BLaER1 treated with 17β-estradiol and CSF1 and Interleukin-3, amounts not matched to agents 10 nM and 100 nM (cell line): ENCODE data around the gene SACM1L.
"Not testable (repeated sequence)": the region's sequence is repeated elsewhere in the genome, so short reads cannot be mapped to it uniquely, and the experiment has no call there.

ENCODE experiments used
- H3K27ac ChIP-seq, 11 experiments: shearing (Covaris generic); formaldehyde crosslinking; 2 replicates each; pipeline ENCODE4 v1.8.1; 2022
- H3K27me3 ChIP-seq, 11 experiments: shearing (Covaris generic); formaldehyde crosslinking; 2 replicates each; pipeline ENCODE4 v1.8.1; 2022
- H3K36me3 ChIP-seq, 11 experiments: shearing (Covaris generic); formaldehyde crosslinking; 2 replicates each; pipeline ENCODE4 v1.8.1; 2022
- H3K4me1 ChIP-seq, 10 experiments: shearing (Covaris generic); formaldehyde crosslinking; 2 replicates each; pipeline ENCODE4 v1.8.1; 2022
- H3K4me2 ChIP-seq, 11 experiments: shearing (Covaris generic); formaldehyde crosslinking; 2 replicates each; pipeline ENCODE4 v1.8.1; 2022
- H3K4me3 ChIP-seq, 10 experiments: shearing (Covaris generic); formaldehyde crosslinking; 2 replicates each; pipeline ENCODE4 v1.8.1; 2022
- H3K9ac ChIP-seq, 11 experiments: shearing (Covaris generic); formaldehyde crosslinking; 2 replicates each; pipeline ENCODE4 v1.8.1; 2022
- H3K9me3 ChIP-seq, 11 experiments: shearing (Covaris generic); formaldehyde crosslinking; replicated peaks in 1 of 11; 2 replicates each; pipeline ENCODE4 v1.8.1; 2022
- H4K20me1 ChIP-seq, 11 experiments: shearing (Covaris generic); formaldehyde crosslinking; 2 replicates each; pipeline ENCODE4 v1.8.1; 2022
- Cebpa-rat ChIP-seq, 11 experiments: shearing (Covaris generic); IDR thresholded peaks; 2 replicates each; pipeline ENCODE4 v1.8.1; 2022

Gene SACM1L

DNA sequence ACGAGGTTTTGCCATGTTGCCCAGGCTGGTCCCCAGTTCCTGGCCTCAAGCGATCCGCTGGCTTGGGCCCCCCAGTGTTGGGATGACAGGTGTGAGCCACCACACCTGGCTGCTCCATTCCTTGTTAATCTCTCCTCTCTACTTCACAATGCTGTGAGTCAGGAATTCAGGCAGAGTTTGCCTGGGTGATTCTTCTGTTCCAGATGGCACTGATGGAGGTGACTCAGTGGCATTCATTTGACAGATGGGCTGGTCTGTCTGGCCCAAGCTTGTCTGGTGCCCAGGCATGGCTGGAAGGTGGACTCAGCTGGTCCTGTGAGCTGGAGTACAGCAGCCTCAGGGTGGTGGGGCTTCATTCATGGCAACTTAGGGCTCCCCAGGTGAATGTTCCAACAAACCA is 63.9 kb downstream of the SACM1L start:
- Histone ChIP-seq H3K4me1 (peaks cover 0 to 4% (median 0%) of the 10 kb centered on the region in 10 experiments; a peak in 1 of 20 replicates), H3K9ac (no peak overlapping the region), H3K4me3 (no peak overlapping the region), H3K9me3 (peaks cover 0 to 9% (median 6%) of the 10 kb centered on the region in 11 experiments; a peak in 14 of 22 replicates), H3K27ac (no peak overlapping the region), H3K36me3 (peaks cover 1 to 7% (median 2%) of the 10 kb centered on the region in 11 experiments; a peak in 18 of 22 replicates), H4K20me1 (peaks cover 0 to under 1% (median 0%) of the 10 kb centered on the region in 11 experiments; a peak in 1 of 22 replicates), H3K4me2 (no peak overlapping the region), H3K27me3 (no peaks in the 10 kb centered on the region)
- no peak for TF ChIP-seq Cebpa-rat (IDR thresholded peaks at IDR 0.05)

DNA sequence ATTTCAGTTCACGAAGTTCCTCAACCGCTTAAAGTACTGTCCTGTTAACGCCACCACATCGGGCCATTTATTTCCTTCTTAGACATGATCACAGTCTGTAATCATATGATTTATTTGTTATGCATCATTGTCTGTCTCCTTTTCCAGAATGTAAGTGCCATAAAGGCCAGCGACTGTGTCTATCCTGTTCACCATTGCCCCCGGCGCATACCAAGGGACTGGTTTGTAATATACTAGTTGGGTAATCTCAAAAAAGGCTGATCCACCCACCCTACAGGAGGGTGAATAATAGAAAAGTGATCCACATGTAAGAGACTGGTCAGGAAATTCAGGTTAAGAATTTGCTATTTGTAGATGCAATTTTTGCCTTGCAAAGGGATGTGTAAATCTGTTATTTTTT is 65.3 kb downstream of the SACM1L start:
- Histone ChIP-seq H3K9me3 (no peaks in the 10 kb centered on the region), H3K4me2 (no peak overlapping the region), H4K20me1 (no peaks in the 10 kb centered on the region), H3K4me3 (no peak overlapping the region), H3K9ac (no peak overlapping the region), H3K27ac (no peak overlapping the region), H3K27me3 (no peaks in the 10 kb centered on the region), H3K36me3 (no peaks in the 10 kb centered on the region), H3K4me1 (peaks cover 0 to 10% (median 6%) of the 10 kb centered on the region in 10 experiments; a peak in 9 of 20 replicates)
- TF ChIP-seq Cebpa-rat (IDR thresholded peaks at IDR 0.05): no peak

DNA sequence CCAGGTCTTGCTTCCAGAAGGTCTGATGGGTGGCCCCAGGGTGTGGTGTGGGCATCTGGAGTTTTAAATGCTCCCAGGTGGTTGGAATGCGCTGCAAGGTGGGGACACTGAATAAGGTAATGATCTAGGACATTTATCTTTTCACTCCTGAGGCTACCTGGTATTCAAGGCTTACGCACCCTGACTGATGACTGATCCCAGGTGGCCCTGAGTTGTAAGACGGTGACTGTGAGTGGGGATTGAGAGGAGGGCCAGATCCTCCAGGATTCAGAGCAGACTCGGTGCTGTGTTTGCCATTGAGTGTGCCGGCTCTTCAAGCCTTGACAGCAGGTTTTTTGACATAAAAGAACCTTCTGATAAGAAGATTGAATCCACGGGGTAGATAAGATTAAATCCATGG is 66.9 kb downstream of the SACM1L start:
- Histone ChIP-seq H3K4me1 (peaks cover 0 to 10% (median 6%) of the 10 kb centered on the region in 10 experiments; a peak in 9 of 20 replicates), H3K27ac (no peak overlapping the region), H3K36me3 (no peaks in the 10 kb centered on the region), H3K4me3 (no peak overlapping the region), H3K4me2 (no peak overlapping the region), H3K9ac (no peak overlapping the region), H4K20me1 (no peaks in the 10 kb centered on the region), H3K9me3 (no peaks in the 10 kb centered on the region), H3K27me3 (no peaks in the 10 kb centered on the region)
- no peak for TF ChIP-seq Cebpa-rat (IDR thresholded peaks at IDR 0.05)

DNA sequence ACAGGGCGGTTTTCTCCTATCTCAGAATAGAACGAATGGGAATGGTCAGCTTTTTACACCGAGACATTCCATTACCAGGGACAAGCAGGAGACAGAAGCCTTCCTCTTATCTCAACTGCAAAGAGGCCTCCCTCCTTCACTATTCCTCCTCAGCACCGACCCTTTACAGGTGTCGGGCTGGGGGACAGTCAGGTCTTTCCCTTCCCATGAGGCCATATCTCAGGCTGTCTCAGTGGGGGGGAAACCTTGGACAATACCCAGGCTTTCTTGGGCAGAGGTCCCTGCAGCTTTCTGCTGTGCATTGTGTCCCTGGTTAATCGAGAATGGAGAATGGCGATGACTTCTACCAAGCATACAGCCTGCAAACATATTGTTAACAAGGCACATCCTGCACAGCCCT is 67.9 kb downstream of the SACM1L start:
- H3K27me3 ChIP-seq, H3K4me3 ChIP-seq, H3K27ac ChIP-seq, H3K4me2 ChIP-seq, H3K9me3 ChIP-seq, H3K9ac ChIP-seq, H3K36me3 ChIP-seq, H4K20me1 ChIP-seq: not testable (repeated sequence)
- peaks cover 0 to 10% (median 6%) of the 10 kb centered on the region in 10 experiments; a peak in 9 of 20 replicates for H3K4me1 ChIP-seq

DNA sequence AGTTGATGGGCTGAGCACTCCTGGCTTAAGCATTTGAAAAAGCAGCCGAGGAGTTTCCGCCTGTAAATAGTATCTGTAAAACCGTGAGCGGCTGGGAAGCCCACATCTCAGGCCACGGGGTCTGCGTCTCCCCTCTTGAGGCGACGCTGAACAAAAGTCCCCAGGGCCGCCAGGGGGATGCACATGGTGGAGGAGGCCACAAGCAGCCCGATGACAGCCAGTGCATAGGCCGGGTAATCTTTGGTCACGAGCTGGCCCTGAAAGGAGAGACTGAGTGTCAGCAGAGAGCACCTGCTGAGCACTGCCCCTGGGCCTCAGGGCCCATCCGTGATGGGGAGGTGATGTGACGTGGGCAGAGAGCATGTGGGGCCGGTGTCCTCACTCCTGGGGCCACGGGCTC is 69.7 kb downstream of the SACM1L start:
- Histone ChIP-seq H3K27me3 (no peaks in the 10 kb centered on the region), H3K9me3 (no peaks in the 10 kb centered on the region), H3K27ac (no peak overlapping the region), H4K20me1 (no peaks in the 10 kb centered on the region), H3K4me1 (peaks cover 0 to 10% (median 6%) of the 10 kb centered on the region in 10 experiments; a peak in 9 of 20 replicates), H3K9ac (peak overlapping the region in 1 of 11 experiments; percentile 10; a peak in 1 of 22 replicates), H3K4me3 (no peak overlapping the region), H3K36me3 (no peaks in the 10 kb centered on the region), H3K4me2 (peak overlapping the region in 6 of 11 experiments; percentile 22 to 53 (median 28); a peak in 8 of 22 replicates)
- no peak for TF ChIP-seq Cebpa-rat (IDR thresholded peaks at IDR 0.05)

DNA sequence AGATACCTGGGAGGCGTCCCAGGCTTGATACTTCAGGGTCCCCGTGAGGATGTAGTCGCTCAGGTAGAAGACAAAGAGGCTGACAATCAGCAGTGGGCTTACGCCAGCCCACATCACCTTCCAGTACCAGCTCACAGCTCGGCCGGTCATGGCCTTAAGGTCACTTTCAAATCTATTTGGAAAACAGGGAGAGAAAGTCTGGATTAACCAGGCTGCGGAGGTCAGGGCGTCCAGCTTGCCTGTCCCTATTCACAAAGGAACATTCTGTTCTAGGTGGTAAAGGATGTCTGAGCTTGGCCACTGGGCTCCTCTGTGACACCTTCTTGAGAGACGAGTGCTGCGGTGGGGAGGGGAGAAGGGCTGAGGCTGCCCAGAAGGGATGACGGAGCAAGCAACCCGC is 70.7 kb downstream of the SACM1L start:
- Histone ChIP-seq H4K20me1 (no peaks in the 10 kb centered on the region), H3K4me1 (peaks cover 0 to 10% (median 6%) of the 10 kb centered on the region in 10 experiments; a peak in 9 of 20 replicates), H3K4me3 (no peak overlapping the region), H3K9me3 (no peaks in the 10 kb centered on the region), H3K27ac (no peak overlapping the region), H3K27me3 (no peaks in the 10 kb centered on the region), H3K9ac (no peak overlapping the region), H3K4me2 (no peak overlapping the region), H3K36me3 (no peaks in the 10 kb centered on the region)
- TF ChIP-seq Cebpa-rat (IDR thresholded peaks at IDR 0.05): no peak

DNA sequence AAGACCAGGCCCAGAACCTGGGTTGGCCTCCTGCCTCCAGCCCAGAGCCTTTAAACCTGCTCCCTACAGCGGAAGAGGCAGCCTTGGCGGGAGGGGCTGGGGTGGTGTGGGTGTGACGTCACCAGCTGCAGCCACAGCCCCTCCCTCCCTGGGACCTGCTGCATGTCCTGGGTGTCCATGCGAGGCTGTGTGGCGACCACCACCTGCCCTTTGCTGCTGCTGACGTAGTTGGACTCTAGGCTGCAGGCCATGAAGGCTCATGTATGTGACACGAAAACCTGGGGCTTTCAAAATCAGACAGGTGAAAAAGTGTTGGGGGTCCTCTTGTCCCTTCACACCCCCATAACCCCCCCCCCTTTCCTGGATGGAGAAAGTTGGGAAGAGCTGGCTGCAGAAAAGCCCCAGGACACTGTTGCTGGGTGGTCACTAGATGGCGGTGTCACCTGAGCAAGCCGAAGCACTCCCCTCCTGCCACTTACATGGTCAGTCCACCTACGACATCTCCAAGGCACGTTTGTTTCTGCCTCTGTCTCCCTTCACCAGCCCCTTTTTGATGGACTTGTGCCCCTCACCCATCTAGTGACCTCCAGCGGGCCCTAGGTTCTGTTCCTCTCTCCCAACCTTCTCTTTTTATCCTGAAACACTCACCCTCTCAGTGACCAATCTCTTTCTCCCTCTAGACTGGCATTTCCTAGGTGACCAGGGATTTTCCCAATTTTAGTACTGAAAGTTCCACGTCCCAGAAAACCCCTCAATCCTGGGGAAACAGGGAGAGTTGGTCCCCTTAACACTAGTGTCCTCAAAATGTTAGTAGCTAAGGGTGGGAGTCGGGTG is 71.9 kb downstream of the SACM1L start:
- no peak overlapping the region; a peak in 1 of 22 replicates for H3K4me2 ChIP-seq
- H3K9ac ChIP-seq: no peak overlapping the region
- H3K27ac ChIP-seq: no peak overlapping the region
- TF ChIP-seq Cebpa-rat (IDR thresholded peaks at IDR 0.05): no peak
- H3K4me3 ChIP-seq: no peak overlapping the region
- H4K20me1 ChIP-seq: no peaks in the 10 kb centered on the region
- H3K9me3 ChIP-seq: peaks cover 0 to 7% (median 0%) of the 10 kb centered on the region in 11 experiments; a peak in 4 of 22 replicates
- H3K27me3 ChIP-seq: no peaks in the 10 kb centered on the region
- no peaks in the 10 kb centered on the region for H3K36me3 ChIP-seq
- peaks cover 0 to 10% (median 6%) of the 10 kb centered on the region in 10 experiments; a peak in 9 of 20 replicates for H3K4me1 ChIP-seq

DNA sequence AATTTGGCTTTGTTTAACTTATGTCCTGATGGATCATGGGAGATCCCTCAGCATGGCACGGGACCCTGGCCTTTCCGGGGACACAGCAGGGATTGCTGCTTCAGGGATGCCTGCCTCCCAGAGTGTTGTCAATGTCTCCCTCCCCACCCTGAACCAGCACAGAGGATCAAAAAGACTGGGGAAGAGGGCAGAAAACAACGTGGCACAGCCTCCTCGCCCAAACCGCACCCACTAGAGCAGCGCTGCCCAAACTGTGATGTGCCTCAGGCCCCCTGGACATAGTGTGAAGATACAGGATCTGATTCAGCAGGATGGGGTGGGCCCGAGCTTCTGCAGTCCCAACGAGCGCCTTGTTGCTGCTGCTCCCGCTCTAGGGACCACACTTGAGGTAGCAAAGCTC is 72.6 kb downstream of the SACM1L start:
- H3K36me3 ChIP-seq: no peaks in the 10 kb centered on the region
- peaks cover 2 to 15% (median 7%) of the 10 kb centered on the region in 11 experiments for H3K9me3 ChIP-seq
- no peaks in the 10 kb centered on the region for H4K20me1 ChIP-seq
- H3K27ac ChIP-seq: no peak overlapping the region
- peaks cover 0 to 10% (median 6%) of the 10 kb centered on the region in 10 experiments; a peak in 9 of 20 replicates for H3K4me1 ChIP-seq
- H3K9ac ChIP-seq: no peak overlapping the region
- H3K27me3 ChIP-seq: no peaks in the 10 kb centered on the region
- no peak overlapping the region for H3K4me2 ChIP-seq
- H3K4me3 ChIP-seq: no peak overlapping the region
- TF ChIP-seq Cebpa-rat (IDR thresholded peaks at IDR 0.05): no peak

DNA sequence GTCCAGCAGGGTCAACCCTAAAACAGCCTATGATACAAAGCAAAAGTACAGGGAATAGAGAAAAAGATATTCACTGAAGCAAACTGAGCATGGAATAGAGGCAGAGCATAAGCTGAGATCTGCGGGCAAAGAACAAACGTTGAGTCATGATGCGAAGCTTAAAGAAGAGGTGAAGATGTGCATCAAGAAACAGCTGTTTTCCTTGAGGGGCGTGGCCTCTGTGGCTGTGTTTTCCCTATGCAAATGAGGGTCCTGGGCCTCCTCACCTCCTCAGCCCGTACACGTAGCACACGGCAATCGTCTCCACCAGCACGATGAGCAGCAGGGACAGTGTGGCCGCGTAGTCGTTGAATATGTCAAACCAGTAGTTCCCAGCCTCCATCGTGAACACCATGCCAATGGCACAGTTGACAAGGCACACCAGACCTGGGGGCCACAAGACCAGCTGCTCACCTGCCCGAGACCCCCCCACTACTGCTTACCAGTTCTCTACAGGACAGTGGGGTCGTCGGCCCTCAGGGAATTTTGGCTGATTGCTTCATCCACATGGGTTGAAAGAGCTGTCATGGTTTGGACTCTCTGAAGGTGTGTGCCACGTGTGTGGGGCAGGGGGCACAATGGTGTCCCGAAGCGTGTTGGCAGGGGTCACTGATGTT is 73.6 kb downstream of the SACM1L start:
- H3K27ac ChIP-seq: no peak overlapping the region
- H3K27me3 ChIP-seq: no peaks in the 10 kb centered on the region
- no peak for TF ChIP-seq Cebpa-rat (IDR thresholded peaks at IDR 0.05)
- H3K9me3 ChIP-seq: peaks cover 7 to 24% (median 17%) of the 10 kb centered on the region in 11 experiments
- no peak overlapping the region for H3K4me3 ChIP-seq
- no peak overlapping the region for H3K4me2 ChIP-seq
- H4K20me1 ChIP-seq: no peaks in the 10 kb centered on the region
- H3K9ac ChIP-seq: no peak overlapping the region
- no peaks in the 10 kb centered on the region for H3K36me3 ChIP-seq
- H3K4me1 ChIP-seq: peaks cover 0 to 10% (median 6%) of the 10 kb centered on the region in 10 experiments; a peak in 9 of 20 replicates
